Measurements from ENCODE around the gene HLF. TPM values are rescaled to one million over a fixed set of nuclear protein-coding genes. Genes with fewer than 3 reads are reported as not detected.

HLF gene
- total and polyA plus RNA-seq, 3 experiments from 2014 or later, result 0.59 to 0.93 (median 0.81) TPM

- CTCF ChIA-PET, result interaction anchor here (1.3 kb wide), 1 partner anchor 16 kb away, joined by 3 read pairs; no protein-coding TSS in a partner anchor
- no peaks in the 10 kb centered on the region for H3K9me3 Mint-ChIP-seq
These were observed 39.6 kb downstream of the HLF start for GRCh38 chr17:55304171-55304859.

GRCh38 chr17:55305321-55306087 is 40.7 kb downstream of the HLF start:
- DNase-seq, result no peak
- Histone ChIP-seq H3K36me3 (ENCODE audit: insufficient read depth, low read length) (no peaks in the 10 kb centered on the region), H3K27me3 (ENCODE audit: insufficient read depth, low read length, poor library complexity, severe bottlenecking) (no peaks in the 10 kb centered on the region), H3K4me3 (ENCODE audit: low read length) (no peak overlapping the region), H3K9me3 (ENCODE audit: low read length) (no peaks in the 10 kb centered on the region), H3K4me1 (ENCODE audit: insufficient read depth, low read length) (no peaks in the 10 kb centered on the region), H3K27ac (ENCODE audit: low read depth, low read length) (no peak overlapping the region)
- ChIA-PET POLR2A (no interaction called here), CTCF (no interaction called here)
- Mint-ChIP-seq H3K4me1 (no peaks in the 10 kb centered on the region), H3K9me3 (no peaks in the 10 kb centered on the region), H3K4me3 (no peak overlapping the region), H3K36me3 (no peaks in the 10 kb centered on the region), H3K27ac (no peak overlapping the region), H3K27me3 (peaks cover 2 to 16% of the 10 kb centered on the region in 2 donors)

More at GRCh38 chr17:55304171-55304859, 39.6 kb downstream of the HLF start:
- Histone ChIP-seq H3K9me3 (ENCODE audit: low read length) (no peaks in the 10 kb centered on the region), H3K36me3 (ENCODE audit: insufficient read depth, low read length) (no peaks in the 10 kb centered on the region), H3K4me3 (ENCODE audit: low read length) (no peak overlapping the region), H3K27me3 (ENCODE audit: insufficient read depth, low read length, poor library complexity, severe bottlenecking) (no peaks in the 10 kb centered on the region), H3K4me1 (ENCODE audit: insufficient read depth, low read length) (no peaks in the 10 kb centered on the region), H3K27ac (ENCODE audit: low read depth, low read length) (no peak overlapping the region)
- Mint-ChIP-seq H3K27me3 (peaks cover 4 to 16% of the 10 kb centered on the region in 2 donors), H3K27ac (no peak overlapping the region), H3K4me3 (no peak overlapping the region), H3K36me3 (no peaks in the 10 kb centered on the region), H3K4me1 (no peaks in the 10 kb centered on the region)
- POLR2A ChIA-PET, result no interaction called here
- DNase-seq, result no peak

GRCh38 chr17:55307879-55308278 is 43.1 kb downstream of the HLF start:
- CTCF ChIA-PET, result interaction anchor here (0.8 kb wide), 1 partner anchor 8 kb away, joined by 3 read pairs; no protein-coding TSS in a partner anchor
- H3K4me1 Mint-ChIP-seq, result no peaks in the 10 kb centered on the region
- Histone ChIP-seq H3K4me1 (ENCODE audit: insufficient read depth, low read length) (no peaks in the 10 kb centered on the region), H3K27ac (ENCODE audit: low read depth, low read length) (no peak overlapping the region), H3K36me3 (ENCODE audit: insufficient read depth, low read length) (no peaks in the 10 kb centered on the region), H3K27me3 (ENCODE audit: insufficient read depth, low read length, poor library complexity, severe bottlenecking) (no peaks in the 10 kb centered on the region), H3K9me3 (ENCODE audit: low read length) (no peaks in the 10 kb centered on the region), H3K4me3 (ENCODE audit: low read length) (no peak overlapping the region)
- POLR2A ChIA-PET, result no interaction called here
- H3K36me3 Mint-ChIP-seq, result no peaks in the 10 kb centered on the region
- H3K9me3 Mint-ChIP-seq, result peaks cover 0 to 2% (median 0%) of the 10 kb centered on the region in 5 donors
- H3K27ac Mint-ChIP-seq, result peak overlapping the region in 1 of 8 donors; percentile 60
- no peak for DNase-seq
- H3K27me3 Mint-ChIP-seq, result peaks cover 3 to 21% of the 10 kb centered on the region in 2 donors
- no peak overlapping the region for H3K4me3 Mint-ChIP-seq

- Mint-ChIP-seq H3K27ac (peak overlapping the region in 1 of 8 donors; percentile 26), H3K4me3 (no peak overlapping the region), H3K4me1 (no peaks in the 10 kb centered on the region), H3K36me3 (no peaks in the 10 kb centered on the region), H3K27me3 (peaks cover 3 to 21% of the 10 kb centered on the region in 2 donors), H3K9me3 (peaks cover 0 to 2% (median 0%) of the 10 kb centered on the region in 5 donors)
- Histone ChIP-seq H3K9me3 (ENCODE audit: low read length) (no peaks in the 10 kb centered on the region), H3K27me3 (ENCODE audit: insufficient read depth, low read length, poor library complexity, severe bottlenecking) (no peaks in the 10 kb centered on the region), H3K27ac (ENCODE audit: low read depth, low read length) (no peak overlapping the region), H3K4me1 (ENCODE audit: insufficient read depth, low read length) (no peaks in the 10 kb centered on the region), H3K36me3 (ENCODE audit: insufficient read depth, low read length) (no peaks in the 10 kb centered on the region), H3K4me3 (ENCODE audit: low read length) (no peak overlapping the region)
- ChIA-PET CTCF (no interaction called here), POLR2A (no interaction called here)
- no peak for DNase-seq
These were observed 44.0 kb downstream of the HLF start for GRCh38 chr17:55308613-55309391.

GRCh38 chr17:55311767-55312375 is 47.1 kb downstream of the HLF start:
- Mint-ChIP-seq H3K4me3 (no peak overlapping the region), H3K4me1 (no peaks in the 10 kb centered on the region), H3K9me3 (peaks cover 0 to 2% (median 0%) of the 10 kb centered on the region in 5 donors), H3K27ac (no peak overlapping the region), H3K36me3 (no peaks in the 10 kb centered on the region), H3K27me3 (peaks cover 1 to 17% of the 10 kb centered on the region in 2 donors)
- CTCF ChIA-PET, result interaction anchor here (0.6 to 1.2 kb wide), 2 partner anchors 14 to 1315 kb away, joined by 3 read pairs; no protein-coding TSS in a partner anchor
- no peaks in the 10 kb centered on the region for H3K27me3 ChIP-seq (ENCODE audit: insufficient read depth, low read length, poor library complexity, severe bottlenecking)
- H3K4me1 ChIP-seq (ENCODE audit: insufficient read depth, low read length), result no peaks in the 10 kb centered on the region
- no peak overlapping the region for H3K4me3 ChIP-seq (ENCODE audit: low read length)
- DNase-seq, result no peak
- H3K36me3 ChIP-seq (ENCODE audit: insufficient read depth, low read length), result no peaks in the 10 kb centered on the region
- H3K9me3 ChIP-seq (ENCODE audit: low read length), result no peaks in the 10 kb centered on the region
- no peak overlapping the region for H3K27ac ChIP-seq (ENCODE audit: low read depth, low read length)
- POLR2A ChIA-PET, result no interaction called here

- Mint-ChIP-seq H3K4me3 (no peak overlapping the region), H3K36me3 (no peaks in the 10 kb centered on the region), H3K27ac (no peak overlapping the region), H3K4me1 (no peaks in the 10 kb centered on the region), H3K27me3 (peaks cover 1 to 11% of the 10 kb centered on the region in 2 donors), H3K9me3 (peaks cover 0 to 2% (median 0%) of the 10 kb centered on the region in 5 donors)
- no peak for DNase-seq
- POLR2A ChIA-PET, result no interaction called here
- no peaks in the 10 kb centered on the region for H3K27me3 ChIP-seq (ENCODE audit: insufficient read depth, low read length, poor library complexity, severe bottlenecking)
- H3K27ac ChIP-seq (ENCODE audit: low read depth, low read length), result no peak overlapping the region
- no peaks in the 10 kb centered on the region for H3K4me1 ChIP-seq (ENCODE audit: insufficient read depth, low read length)
- no peaks in the 10 kb centered on the region for H3K36me3 ChIP-seq (ENCODE audit: insufficient read depth, low read length)
- no peak overlapping the region for H3K4me3 ChIP-seq (ENCODE audit: low read length)
- CTCF ChIA-PET, result no interaction called here
- no peaks in the 10 kb centered on the region for H3K9me3 ChIP-seq (ENCODE audit: low read length)
These were observed 48.1 kb downstream of the HLF start for GRCh38 chr17:55312852-55313251.

GRCh38 chr17:55314061-55314783 is 49.5 kb downstream of the HLF start:
- H3K4me1 ChIP-seq (ENCODE audit: insufficient read depth, low read length), result no peaks in the 10 kb centered on the region
- POLR2A ChIA-PET, result no interaction called here
- H3K36me3 Mint-ChIP-seq, result no peaks in the 10 kb centered on the region
- H3K9me3 Mint-ChIP-seq, result peaks cover 0 to 2% (median 0%) of the 10 kb centered on the region in 5 donors
- peaks cover 1 to 5% of the 10 kb centered on the region in 2 donors for H3K27me3 Mint-ChIP-seq
- no peak overlapping the region for H3K4me3 ChIP-seq (ENCODE audit: low read length)
- H3K4me3 Mint-ChIP-seq, result no peak overlapping the region
- no peaks in the 10 kb centered on the region for H3K4me1 Mint-ChIP-seq
- H3K27ac ChIP-seq (ENCODE audit: low read depth, low read length), result no peak overlapping the region
- H3K9me3 ChIP-seq (ENCODE audit: low read length), result no peaks in the 10 kb centered on the region
- DNase-seq, result no peak
- CTCF ChIA-PET, result no interaction called here
- no peak overlapping the region for H3K27ac Mint-ChIP-seq
- no peaks in the 10 kb centered on the region for H3K36me3 ChIP-seq (ENCODE audit: insufficient read depth, low read length)
- H3K27me3 ChIP-seq (ENCODE audit: insufficient read depth, low read length, poor library complexity, severe bottlenecking), result no peaks in the 10 kb centered on the region
